ENCODE results near the gene TACC3.

DNA sequence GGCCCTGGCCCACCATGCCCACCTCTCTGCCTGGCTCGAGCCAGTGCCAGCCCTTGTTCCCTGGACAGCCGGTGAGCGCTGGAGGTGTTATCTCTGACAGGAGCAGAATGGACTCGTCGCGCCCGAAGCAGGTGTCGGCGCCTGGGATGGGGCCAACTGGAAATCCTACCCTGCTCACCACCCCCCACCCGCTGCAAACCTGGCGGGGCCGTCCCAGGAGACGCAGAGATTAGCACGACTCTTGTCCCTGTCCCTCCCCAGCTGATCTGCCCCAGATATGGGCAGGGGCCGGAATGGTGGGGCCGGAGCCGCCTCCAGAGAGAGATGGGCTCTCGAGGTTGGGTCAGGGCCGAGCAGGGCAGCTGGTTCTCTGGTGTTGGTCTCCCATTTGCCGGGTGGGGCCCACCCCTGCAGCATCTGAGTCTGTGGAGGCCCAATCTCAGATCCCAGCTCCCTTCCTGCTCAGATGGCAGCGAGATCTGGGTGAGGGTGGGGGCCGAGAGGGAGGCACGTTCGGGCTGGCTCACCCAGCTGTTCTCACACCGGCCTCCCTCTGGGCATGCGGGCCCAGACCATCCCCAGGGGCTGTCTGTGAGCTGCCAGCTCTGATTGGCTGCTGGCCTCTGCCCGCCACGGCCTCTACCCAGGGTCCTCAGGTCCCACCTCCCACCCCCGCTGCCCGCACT is 51.7 kb downstream of the TACC3 start:
- TF ChIP-seq, protein P1, sequence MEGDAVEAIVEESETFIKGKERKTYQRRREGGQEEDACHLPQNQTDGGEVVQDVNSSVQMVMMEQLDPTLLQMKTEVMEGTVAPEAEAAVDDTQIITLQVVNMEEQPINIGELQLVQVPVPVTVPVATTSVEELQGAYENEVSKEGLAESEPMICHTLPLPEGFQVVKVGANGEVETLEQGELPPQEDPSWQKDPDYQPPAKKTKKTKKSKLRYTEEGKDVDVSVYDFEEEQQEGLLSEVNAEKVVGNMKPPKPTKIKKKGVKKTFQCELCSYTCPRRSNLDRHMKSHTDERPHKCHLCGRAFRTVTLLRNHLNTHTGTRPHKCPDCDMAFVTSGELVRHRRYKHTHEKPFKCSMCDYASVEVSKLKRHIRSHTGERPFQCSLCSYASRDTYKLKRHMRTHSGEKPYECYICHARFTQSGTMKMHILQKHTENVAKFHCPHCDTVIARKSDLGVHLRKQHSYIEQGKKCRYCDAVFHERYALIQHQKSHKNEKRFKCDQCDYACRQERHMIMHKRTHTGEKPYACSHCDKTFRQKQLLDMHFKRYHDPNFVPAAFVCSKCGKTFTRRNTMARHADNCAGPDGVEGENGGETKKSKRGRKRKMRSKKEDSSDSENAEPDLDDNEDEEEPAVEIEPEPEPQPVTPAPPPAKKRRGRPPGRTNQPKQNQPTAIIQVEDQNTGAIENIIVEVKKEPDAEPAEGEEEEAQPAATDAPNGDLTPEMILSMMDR (conservative IDR thresholded peaks at IDR 0.05 in 1 of 2, IDR thresholded peaks at IDR 0.05 in 1 of 2; ENCODE audit: low read depth in 1 of 2, low read length in 2 of 2): no peak
- no peak for TF ChIP-seq EZH2 (IDR thresholded peaks at IDR 0.05; ENCODE audit: low read length, missing control alignments)

Data from fibroblast of lung (primary cell).